ENCODE results near the gene PDCD5. TPM values are rescaled to one million over a fixed set of nuclear protein-coding genes. Genes with fewer than 3 reads are reported as not detected.

The PDCD5 gene
- 36.3 TPM for total RNA-seq

GRCh38 chr19:32580901-32581704, at the start of gene PDCD5:
TSS of gene PDCD5 (plus strand) at chr19:32581190. CDS start at chr19:32581262, 72 bp downstream.

Small RNAs within 50 kb of the gene (small RNA-seq; reads per million reads assigned to genes)
- gene SNORA68B (ENCODE audit: low replicate concordance), result 0.18 reads per million

Other genes with a start within 250 kb of the PDCD5 start
- gene ZNF507, start 235.6 kb upstream of the PDCD5 start, total RNA-seq, result 41.6 TPM
- gene DPY19L3, start 175.4 kb upstream of the PDCD5 start, total RNA-seq, result 67.6 TPM
- 57.3 TPM for gene ANKRD27, start 94.0 kb downstream of the PDCD5 start, total RNA-seq
- gene RGS9BP, start 94.7 kb downstream of the PDCD5 start, total RNA-seq, result 1.3 TPM
- 6.9 TPM for gene NUDT19, start 110.6 kb downstream of the PDCD5 start, total RNA-seq
- gene TDRD12, start 138.6 kb downstream of the PDCD5 start, total RNA-seq, result 0.63 TPM